ENCODE results near the gene ALDH16A1.

ALDH16A1 gene

GRCh38 chr19:49461656-49462055 is 8.6 kb downstream of the ALDH16A1 start:
- H3K27me3 Mint-ChIP-seq (ENCODE audit: low read depth, poor library complexity), result no peaks in the 10 kb centered on the region
- no peaks in the 10 kb centered on the region for H3K9me3 Mint-ChIP-seq
- DNase-seq, result no peak
- no peak for TF ChIP-seq CTCF (IDR thresholded peaks at IDR 0.05)
- peaks cover 6% of the 10 kb centered on the region for H3K4me1 Mint-ChIP-seq
- no peak overlapping the region for H3K27ac Mint-ChIP-seq
- H3K36me3 Mint-ChIP-seq (ENCODE audit: low read depth), result peaks cover 19% of the 10 kb centered on the region
- H3K4me3 Mint-ChIP-seq, result no peak overlapping the region

GRCh38 chr19:49462492-49462891 is 9.5 kb downstream of the ALDH16A1 start:
- no peak for TF ChIP-seq CTCF (IDR thresholded peaks at IDR 0.05)
- Mint-ChIP-seq H3K27me3 (ENCODE audit: low read depth, poor library complexity) (no peaks in the 10 kb centered on the region), H3K4me3 (no peak overlapping the region), H3K9me3 (no peaks in the 10 kb centered on the region), H3K36me3 (ENCODE audit: low read depth) (peaks cover 13% of the 10 kb centered on the region), H3K27ac (peak overlapping the region; percentile 83), H3K4me1 (no peaks in the 10 kb centered on the region)
- DNase-seq, result no peak

GRCh38 chr19:49463960-49464740 is 11.1 kb downstream of the ALDH16A1 start:
- Mint-ChIP-seq H3K27ac (no peak overlapping the region), H3K4me3 (no peak overlapping the region), H3K36me3 (ENCODE audit: low read depth) (peaks cover 19% of the 10 kb centered on the region), H3K9me3 (no peaks in the 10 kb centered on the region), H3K4me1 (peaks cover 7% of the 10 kb centered on the region), H3K27me3 (ENCODE audit: low read depth, poor library complexity) (no peaks in the 10 kb centered on the region)
- no peak for TF ChIP-seq CTCF (IDR thresholded peaks at IDR 0.05)
- no peak for DNase-seq

GRCh38 chr19:49465371-49465770 is 12.3 kb downstream of the ALDH16A1 start:
- H3K4me1 Mint-ChIP-seq, result peaks cover 8% of the 10 kb centered on the region
- peak overlapping the region; percentile 48 for H3K27ac Mint-ChIP-seq
- H3K36me3 Mint-ChIP-seq (ENCODE audit: low read depth), result peaks cover 15% of the 10 kb centered on the region
- no peak for TF ChIP-seq CTCF (IDR thresholded peaks at IDR 0.05)
- no peaks in the 10 kb centered on the region for H3K27me3 Mint-ChIP-seq (ENCODE audit: low read depth, poor library complexity)
- H3K4me3 Mint-ChIP-seq, result no peak overlapping the region
- no peaks in the 10 kb centered on the region for H3K9me3 Mint-ChIP-seq
- no peak for DNase-seq

GRCh38 chr19:49468199-49468598 is 15.2 kb downstream of the ALDH16A1 start:
- Mint-ChIP-seq H3K9me3 (no peaks in the 10 kb centered on the region), H3K36me3 (ENCODE audit: low read depth) (peaks cover 14% of the 10 kb centered on the region), H3K4me1 (peaks cover 8% of the 10 kb centered on the region), H3K27me3 (ENCODE audit: low read depth, poor library complexity) (no peaks in the 10 kb centered on the region), H3K27ac (no peak overlapping the region), H3K4me3 (no peak overlapping the region)
- DNase-seq, result no peak
- no peak for TF ChIP-seq CTCF (IDR thresholded peaks at IDR 0.05)

All from nephron progenitor cell (in vitro differentiated cells).